Adrenal gland (tissue), 5 donors: ENCODE results near the gene GEMIN5.

Source experiments
- POLR2A ChIP-seq, 2 donors: fragments of 450-650 bp; IDR thresholded peaks; one replicate each; pipeline ENCODE4 v1.6.1; 2017; ENCODE audit warnings: antibody characterized with exemption in 2 of 2, mild to moderate bottlenecking in 2 of 2, moderate library complexity in 1 of 2
- TF ChIP-seq, protein P1 (sequence below), 6 experiments: fragments of 450-650 bp in 4 of 6; fragments of 200-600 bp in 2 of 6; sonication (generic) in 1 of 6; IDR thresholded peaks; 1 replicate in 5 of 6; 2 replicates in 1 of 6; pipeline versions ENCODE4 v1.5.1 to v1.8.0; 2016 to 2021; ENCODE audit warnings: antibody characterized with exemption in 6 of 6, mild to moderate bottlenecking in 2 of 6, moderate library complexity in 1 of 6
- donor health status: DM: no; HTN: no; CAD: no.

DNA sequence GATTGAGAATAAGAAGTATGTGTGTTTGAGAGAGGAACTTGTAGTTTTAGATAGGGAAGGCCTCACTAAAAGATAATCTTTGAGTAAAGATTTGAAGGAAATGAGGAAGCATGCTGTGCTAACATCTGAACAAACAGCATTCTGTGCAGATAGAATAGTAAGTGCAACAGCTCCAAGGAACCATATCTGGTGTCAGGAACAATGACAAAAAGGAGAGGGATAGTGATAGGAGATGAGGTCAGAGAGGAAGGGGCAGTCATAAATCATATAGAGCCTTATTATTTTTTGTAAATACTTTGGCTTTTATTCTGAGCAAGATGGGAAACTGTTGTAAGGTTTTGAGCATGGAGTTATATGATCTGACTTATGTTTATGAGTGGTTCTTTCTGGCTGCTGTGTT lies 6.7 kb upstream of the GEMIN5 start:
- TF ChIP-seq, protein P1, sequence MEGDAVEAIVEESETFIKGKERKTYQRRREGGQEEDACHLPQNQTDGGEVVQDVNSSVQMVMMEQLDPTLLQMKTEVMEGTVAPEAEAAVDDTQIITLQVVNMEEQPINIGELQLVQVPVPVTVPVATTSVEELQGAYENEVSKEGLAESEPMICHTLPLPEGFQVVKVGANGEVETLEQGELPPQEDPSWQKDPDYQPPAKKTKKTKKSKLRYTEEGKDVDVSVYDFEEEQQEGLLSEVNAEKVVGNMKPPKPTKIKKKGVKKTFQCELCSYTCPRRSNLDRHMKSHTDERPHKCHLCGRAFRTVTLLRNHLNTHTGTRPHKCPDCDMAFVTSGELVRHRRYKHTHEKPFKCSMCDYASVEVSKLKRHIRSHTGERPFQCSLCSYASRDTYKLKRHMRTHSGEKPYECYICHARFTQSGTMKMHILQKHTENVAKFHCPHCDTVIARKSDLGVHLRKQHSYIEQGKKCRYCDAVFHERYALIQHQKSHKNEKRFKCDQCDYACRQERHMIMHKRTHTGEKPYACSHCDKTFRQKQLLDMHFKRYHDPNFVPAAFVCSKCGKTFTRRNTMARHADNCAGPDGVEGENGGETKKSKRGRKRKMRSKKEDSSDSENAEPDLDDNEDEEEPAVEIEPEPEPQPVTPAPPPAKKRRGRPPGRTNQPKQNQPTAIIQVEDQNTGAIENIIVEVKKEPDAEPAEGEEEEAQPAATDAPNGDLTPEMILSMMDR (IDR thresholded peaks at IDR 0.05) = no peak
- TF ChIP-seq POLR2A (IDR thresholded peaks at IDR 0.05) = no peak
